Measurements from ENCODE around the gene ZNFX1. TPM values are rescaled to one million over a fixed set of nuclear protein-coding genes. Genes with fewer than 3 reads are reported as not detected.

The ZNFX1 gene
- total RNA-seq, 1 donor from 2014 or later: 25.0 TPM

GRCh38 chr20:49281913-49282467 lies 4.1 kb upstream of the ZNFX1 start:
- no peak for TF ChIP-seq CTCF (IDR thresholded peaks at IDR 0.05; ENCODE audit: unreplicated experiment)
- peaks cover 31% of the 10 kb centered on the region for H3K27me3 Mint-ChIP-seq (ENCODE audit: unreplicated experiment)
- H3K4me1 Mint-ChIP-seq (ENCODE audit: unreplicated experiment): peaks cover 66% of the 10 kb centered on the region
- H3K4me3 Mint-ChIP-seq (ENCODE audit: unreplicated experiment): peak overlapping the region; percentile 99
- H3K9me3 Mint-ChIP-seq (ENCODE audit: unreplicated experiment): peaks cover 39% of the 10 kb centered on the region
- no peak for DNase-seq (ENCODE audit: low spot score)
- peak overlapping the region; percentile 97 for H3K27ac Mint-ChIP-seq (ENCODE audit: unreplicated experiment)
- peaks cover 88% of the 10 kb centered on the region for H3K36me3 Mint-ChIP-seq (ENCODE audit: low read depth, unreplicated experiment)

GRCh38 chr20:49281059-49281912 lies 3.4 kb upstream of the ZNFX1 start:
- peak; percentile 33 for DNase-seq (ENCODE audit: low spot score)
- Mint-ChIP-seq H3K36me3 (ENCODE audit: low read depth, unreplicated experiment) (peaks cover 87% of the 10 kb centered on the region), H3K9me3 (ENCODE audit: unreplicated experiment) (peaks cover 32% of the 10 kb centered on the region), H3K4me3 (ENCODE audit: unreplicated experiment) (peak overlapping the region; percentile 99), H3K4me1 (ENCODE audit: unreplicated experiment) (peaks cover 73% of the 10 kb centered on the region), H3K27ac (ENCODE audit: unreplicated experiment) (peak overlapping the region; percentile 97), H3K27me3 (ENCODE audit: unreplicated experiment) (peaks cover 34% of the 10 kb centered on the region)
- no peak for TF ChIP-seq CTCF (IDR thresholded peaks at IDR 0.05; ENCODE audit: unreplicated experiment)

- Mint-ChIP-seq H3K4me1 (ENCODE audit: unreplicated experiment) (peaks cover 72% of the 10 kb centered on the region), H3K27ac (ENCODE audit: unreplicated experiment) (peak overlapping the region; percentile 97), H3K9me3 (ENCODE audit: unreplicated experiment) (peaks cover 24% of the 10 kb centered on the region), H3K27me3 (ENCODE audit: unreplicated experiment) (peaks cover 28% of the 10 kb centered on the region), H3K36me3 (ENCODE audit: low read depth, unreplicated experiment) (peaks cover 83% of the 10 kb centered on the region), H3K4me3 (ENCODE audit: unreplicated experiment) (peak overlapping the region; percentile 99)
- no peak for TF ChIP-seq CTCF (IDR thresholded peaks at IDR 0.05; ENCODE audit: unreplicated experiment)
- DNase-seq (ENCODE audit: low spot score): no peak
Measured at GRCh38 chr20:49280463-49281058, 2.7 kb upstream of the ZNFX1 start.

GRCh38 chr20:49279677-49280462 lies 2.0 kb upstream of the ZNFX1 start:
- H3K27me3 Mint-ChIP-seq (ENCODE audit: unreplicated experiment): peaks cover 24% of the 10 kb centered on the region
- peaks cover 67% of the 10 kb centered on the region for H3K4me1 Mint-ChIP-seq (ENCODE audit: unreplicated experiment)
- DNase-seq (ENCODE audit: low spot score): no peak
- peaks cover 22% of the 10 kb centered on the region for H3K9me3 Mint-ChIP-seq (ENCODE audit: unreplicated experiment)
- H3K27ac Mint-ChIP-seq (ENCODE audit: unreplicated experiment): peak overlapping the region; percentile 97
- peaks cover 77% of the 10 kb centered on the region for H3K36me3 Mint-ChIP-seq (ENCODE audit: low read depth, unreplicated experiment)
- TF ChIP-seq CTCF (IDR thresholded peaks at IDR 0.05; ENCODE audit: unreplicated experiment): no peak
- peak overlapping the region; percentile 99 for H3K4me3 Mint-ChIP-seq (ENCODE audit: unreplicated experiment)

Measured in endothelial cell (in vitro differentiated cells).